HG03135 (cell line): ENCODE measurements around the gene SERPINA10.

ENCODE experiments used
- ATAC-seq: cut with Tn5 transposase; IDR thresholded peaks from one replicate; pipeline ENCODE4 v1.9.1; 2021; ENCODE audit warnings: mild to moderate bottlenecking, moderate library complexity; ENCODE audit not compliant: unreplicated experiment

Gene SERPINA10

GRCh38 chr14:94292872-94293577, at the start of gene SERPINA10:
Gene SERPINA10, minus strand, starts transcription at chr14:94293268. Its CDS starts 2,675 bp downstream, at chr14:94290593.
- no peak for ATAC-seq

- no peak for ATAC-seq
These were observed 49.4 kb upstream of the SERPINA10 start for GRCh38 chr14:94342334-94342934.

DNA sequence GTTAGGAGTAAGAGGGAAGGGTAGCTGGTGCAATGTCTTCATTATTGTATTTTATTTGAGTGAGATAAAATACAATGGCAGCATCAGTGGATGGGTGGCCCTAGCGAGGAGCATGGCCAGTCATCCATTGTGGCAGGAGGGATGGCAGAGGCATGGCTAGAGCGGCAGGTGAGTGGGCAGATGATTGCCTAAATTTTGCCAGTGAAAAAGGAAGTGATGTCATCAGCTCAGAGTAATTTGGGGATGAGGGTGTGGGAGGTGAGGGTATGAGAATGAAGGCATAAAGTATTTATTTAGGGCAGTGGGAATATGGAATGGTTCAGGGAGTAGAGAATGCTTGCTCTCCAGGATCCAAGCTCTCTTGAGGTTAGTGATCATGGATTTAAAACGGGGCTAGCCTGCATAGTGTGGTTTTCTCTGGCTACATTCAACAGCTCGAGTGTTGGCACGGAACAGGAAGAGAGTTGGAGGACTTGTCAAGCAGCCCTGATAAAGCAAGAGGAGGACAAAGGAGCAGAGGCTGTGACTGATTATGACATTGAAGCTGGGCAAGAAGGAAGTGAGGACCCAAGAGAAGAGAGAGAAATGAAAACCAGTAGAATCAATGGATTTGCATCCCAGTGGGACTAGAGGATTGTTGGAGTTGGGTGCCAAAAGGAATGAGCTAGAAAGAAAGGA, 48.7 kb upstream of the SERPINA10 start:
- ATAC-seq: no peak

- no peak for ATAC-seq
These were observed 47.5 kb upstream of the SERPINA10 start for GRCh38 chr14:94340533-94340932.

DNA sequence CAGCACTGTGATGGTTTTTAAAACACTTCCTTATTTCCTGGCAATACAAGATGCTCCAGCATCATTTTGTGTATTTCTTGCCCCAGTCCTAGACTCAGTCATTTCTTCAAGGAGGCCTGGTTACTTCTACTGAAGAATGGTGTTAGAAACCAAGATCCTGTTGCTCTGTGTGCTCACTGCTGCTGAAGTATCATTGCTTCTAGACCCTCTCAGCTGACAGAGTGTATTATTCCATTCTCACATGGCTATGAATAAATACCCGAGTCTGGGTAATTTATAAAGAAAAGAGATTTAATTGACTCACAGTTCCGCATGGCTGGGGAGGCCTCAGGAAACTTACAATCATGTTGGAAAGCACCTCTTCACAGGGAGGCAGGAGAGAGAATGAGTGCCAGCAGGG, 45.0 kb upstream of the SERPINA10 start:
- ATAC-seq: no peak

DNA sequence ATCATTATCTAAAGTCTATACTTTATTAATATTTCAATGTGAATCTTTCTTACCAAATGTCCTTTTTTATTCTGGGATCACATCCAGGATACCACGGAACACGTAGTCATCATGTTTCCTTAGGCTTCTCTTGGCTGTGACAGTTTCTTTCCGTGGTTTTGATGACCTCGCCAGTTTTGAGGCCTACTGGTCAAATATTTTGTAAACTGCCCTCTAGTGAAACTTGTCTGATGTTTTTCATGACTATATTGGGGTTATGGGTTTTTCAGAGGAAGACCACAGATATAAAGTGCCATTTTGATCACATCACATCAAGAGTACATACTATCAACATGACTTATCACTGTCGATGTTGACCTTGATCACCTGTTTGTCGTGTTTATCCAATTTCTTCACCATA, 44.2 kb upstream of the SERPINA10 start:
- ATAC-seq: no peak

GRCh38 chr14:94334872-94335271, 41.8 kb upstream of the SERPINA10 start:
- no peak for ATAC-seq

DNA sequence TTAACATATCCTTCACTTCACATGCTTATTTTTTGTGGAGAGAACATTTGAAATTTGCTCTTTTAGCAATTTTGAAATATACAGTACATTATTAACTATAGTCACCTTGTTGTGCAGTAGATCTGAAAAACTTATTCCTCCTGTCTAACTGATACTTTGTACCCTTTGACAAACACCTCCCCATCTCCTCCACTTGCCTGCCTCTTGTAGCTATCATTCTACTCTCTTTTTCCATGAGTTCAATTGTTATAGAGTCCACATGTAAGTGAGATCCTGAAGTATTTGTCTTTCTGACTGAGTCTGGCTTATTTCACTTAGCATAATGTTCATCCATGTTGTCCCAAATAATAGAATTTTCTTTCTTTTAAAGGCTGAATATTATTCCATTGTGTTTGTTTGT, 39.5 kb upstream of the SERPINA10 start:
- ATAC-seq: no peak

GRCh38 chr14:94332063-94332583, 39.1 kb upstream of the SERPINA10 start:
- no peak for ATAC-seq

DNA sequence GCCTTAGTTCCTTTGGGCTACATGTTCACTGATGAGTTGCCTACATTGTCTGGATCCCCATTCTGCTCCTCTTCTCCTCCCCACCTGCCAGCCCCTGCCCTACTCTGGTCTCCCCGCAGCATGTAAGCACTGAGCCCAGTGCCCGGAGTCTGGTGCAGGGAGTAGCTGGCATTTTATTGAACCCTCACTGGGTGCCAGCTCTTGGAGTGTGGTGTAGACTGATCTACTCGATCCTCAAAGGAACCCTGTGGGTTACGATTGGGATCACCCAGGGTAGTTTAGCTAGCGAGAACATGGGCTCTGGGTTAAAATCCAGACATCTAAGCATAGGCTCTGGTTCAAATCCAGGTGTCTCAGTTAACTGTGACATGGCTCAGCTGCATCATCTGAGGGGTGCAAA, 38.4 kb upstream of the SERPINA10 start:
- ATAC-seq: no peak

- ATAC-seq: no peak
These were observed 37.8 kb upstream of the SERPINA10 start for GRCh38 chr14:94330857-94331256.

DNA sequence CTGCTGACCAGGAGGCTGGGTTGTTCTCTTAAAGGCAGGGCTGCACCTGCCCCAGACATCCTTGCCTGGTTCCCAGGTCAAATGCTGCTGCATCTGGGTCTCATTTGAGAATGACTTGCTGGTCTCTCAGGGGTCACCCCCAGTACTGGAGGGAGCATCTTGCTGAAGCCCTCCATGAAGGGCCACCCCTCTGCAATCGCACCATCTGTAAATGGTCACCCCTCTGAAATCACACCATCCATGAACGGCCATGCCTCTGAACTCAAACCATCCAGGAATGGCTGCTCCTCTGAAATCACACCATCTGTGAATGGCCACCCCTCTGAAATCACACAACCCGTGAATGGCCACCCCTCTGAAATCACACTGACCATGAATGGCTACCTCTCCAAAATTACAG, 37.4 kb upstream of the SERPINA10 start:
- no peak for ATAC-seq

DNA sequence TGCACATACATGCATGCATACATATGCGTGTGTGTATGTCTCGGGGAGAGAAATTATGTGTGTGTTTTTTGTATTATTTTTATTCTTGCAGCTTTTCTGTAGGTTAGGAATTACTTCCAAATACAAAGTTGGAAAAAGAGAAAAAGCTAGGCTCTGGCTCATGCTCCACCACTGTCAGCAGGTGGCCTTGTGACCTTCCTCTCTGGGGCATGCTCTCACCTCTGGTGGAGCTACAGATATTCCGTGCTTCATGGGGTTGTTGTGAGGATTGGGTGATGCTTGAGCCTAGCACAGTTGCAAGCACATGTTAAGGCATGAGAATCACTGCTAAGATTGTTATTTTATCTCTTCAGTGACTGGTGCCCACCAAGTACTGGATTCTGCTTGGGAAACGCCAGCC, 36.8 kb upstream of the SERPINA10 start:
- ATAC-seq: no peak

DNA sequence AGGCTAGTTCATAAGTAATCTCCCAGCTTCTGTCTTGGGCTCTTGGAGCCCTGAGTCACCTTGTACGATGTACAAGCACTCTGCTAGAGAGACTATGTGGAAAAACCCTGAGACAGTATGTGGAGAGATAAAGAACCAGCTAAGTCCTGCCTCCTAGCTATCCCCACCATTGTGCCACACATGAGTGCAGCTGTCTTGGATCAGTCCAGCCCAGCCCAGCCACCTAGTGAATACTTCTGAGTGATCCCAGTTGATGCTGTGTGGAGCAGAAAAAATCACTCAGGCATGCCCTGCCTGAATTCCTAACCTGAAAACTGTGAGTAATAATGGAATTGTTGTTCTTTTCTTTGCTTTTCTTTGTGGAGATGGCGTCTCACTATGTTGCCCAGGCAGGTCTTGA, 35.1 kb upstream of the SERPINA10 start:
- no peak for ATAC-seq

DNA sequence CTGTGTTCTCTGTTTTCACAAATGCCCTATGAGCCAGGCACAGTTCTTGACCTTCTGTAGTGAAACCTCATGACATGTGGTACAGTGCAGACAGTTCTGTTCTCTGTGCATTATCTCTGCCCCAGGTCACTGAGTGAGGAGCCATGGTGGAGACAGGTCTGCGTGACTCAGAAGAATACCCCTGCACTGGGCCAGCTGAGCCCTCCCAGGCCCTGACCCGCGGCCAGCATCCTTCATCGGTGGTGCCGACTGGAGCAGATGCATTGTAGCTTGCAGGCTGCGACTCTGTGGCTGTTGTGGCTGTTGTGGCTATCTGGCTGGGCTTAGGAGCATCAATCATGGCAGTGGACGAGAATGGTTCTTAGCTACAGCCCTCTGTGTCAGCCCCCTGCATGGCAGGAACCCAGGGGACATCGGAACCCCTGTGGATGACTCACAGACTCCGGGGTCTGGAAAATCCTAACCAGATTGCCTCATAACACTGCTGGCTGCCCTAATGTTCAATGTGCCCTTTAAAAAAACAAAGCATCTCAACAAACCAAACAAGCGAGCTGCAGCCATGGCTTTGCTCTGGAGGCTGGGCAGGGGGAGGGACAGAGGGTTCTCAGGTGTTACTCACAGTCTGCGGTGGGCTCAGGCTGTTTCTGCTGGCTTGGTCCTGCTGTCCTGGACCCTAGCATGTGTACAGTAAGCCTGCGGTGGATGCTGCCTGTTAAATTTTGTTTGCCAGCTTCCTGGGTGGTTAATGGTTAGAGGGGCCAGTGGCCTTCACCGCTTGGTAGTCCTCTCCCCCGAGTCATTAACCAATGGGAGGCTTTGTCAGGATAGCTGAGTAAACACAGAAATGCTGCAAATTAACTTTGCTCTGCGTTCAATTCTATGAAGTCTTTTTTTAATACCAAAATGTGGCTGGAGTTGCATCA, 29.8 kb upstream of the SERPINA10 start, which contains the start of gene SERPINA6:
TSS of gene SERPINA6 (minus strand) at position 689 of the 923 bp plus-strand sequence. CDS start 8,688 bp downstream, outside the sequence.
- no peak for ATAC-seq

- ATAC-seq: no peak
These were observed 28.6 kb upstream of the SERPINA10 start for GRCh38 chr14:94321421-94322271.

GRCh38 chr14:94320243-94320642, 27.2 kb upstream of the SERPINA10 start:
- ATAC-seq: no peak

GRCh38 chr14:94317259-94317658, 24.2 kb upstream of the SERPINA10 start:
- no peak for ATAC-seq

GRCh38 chr14:94316692-94317091, 23.6 kb upstream of the SERPINA10 start:
- ATAC-seq: no peak

DNA sequence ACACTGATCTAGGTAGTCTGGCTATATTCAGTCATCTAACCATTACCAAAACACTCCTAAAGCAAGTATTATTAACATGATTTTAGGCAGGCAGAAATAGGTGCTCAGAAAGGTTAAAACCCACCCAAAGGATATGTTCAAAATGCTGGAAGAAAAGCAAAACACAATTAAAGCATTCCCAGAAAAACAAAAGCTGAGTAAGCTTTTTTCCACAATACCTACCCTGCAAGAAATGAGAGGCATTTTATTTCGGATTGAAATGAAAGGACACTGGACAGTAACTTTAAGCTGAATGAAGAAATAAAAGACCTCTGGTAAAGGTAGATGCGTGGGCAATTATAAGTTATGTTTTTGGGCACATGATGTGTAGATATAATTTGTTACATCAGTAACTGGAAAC, 21.8 kb upstream of the SERPINA10 start:
- no peak for ATAC-seq
